Neural progenitor cell (in vitro differentiated cells): Measurements from ENCODE around the gene RNU4-1.

Experiments
- CTCF ChIP-seq: fragments of 200-600 bp; sonication (generic); IDR thresholded peaks from 2 replicates; pipeline ENCODE4 v1.5.1; 2017; ENCODE audit warnings: antibody characterized with exemption, mild to moderate bottlenecking
- EZH2 ChIP-seq: fragments of 200-600 bp; sonication (generic); IDR thresholded peaks from 2 replicates; pipeline ENCODE4 v1.6.1; 2017; ENCODE audit warnings: antibody characterized with exemption, mild to moderate bottlenecking, moderate library complexity
- EZH2phosphoT487 ChIP-seq: fragments of 200-600 bp; sonication (generic); IDR thresholded peaks from 2 replicates; pipeline ENCODE4 v1.6.1; 2017; ENCODE audit warnings: antibody characterized with exemption

- TF ChIP-seq CTCF (no peak), EZH2 (no peak), EZH2phosphoT487 (no peak)
These were observed 26.7 kb downstream of the RNU4-1 start for GRCh38 chr12:120266180-120266870.
